H1 (cell line): ENCODE results near the gene FLOT1. TPM values are rescaled to one million over a fixed set of nuclear protein-coding genes. Genes with fewer than 3 reads are reported as not detected.
A peak's percentile ranks its signal among the peaks of the same experiment; 100 is the strongest.

Experiments
- CTCF ChIA-PET: fragments of 300-600 bp; sonication (Branson Sonifier 250); formaldehyde crosslinking; loops from one replicate; lab custom pipeline; 2021; ENCODE audit not compliant: partially characterized antibody; lab: Charles Lee
- POLR2A ChIA-PET: fragments of 300-600 bp; sonication (Branson Sonifier 250); formaldehyde crosslinking; loops from one replicate; lab custom pipeline; 2021; ENCODE audit warnings: inconsistent platforms; ENCODE audit not compliant: partially characterized antibody; lab: Charles Lee
- DNase-seq, 2 experiments: peaks; one replicate each; pipeline versions ENCODE4 v3.0.0 to v3.0.0-alpha.2; 2010 to 2022; ENCODE audit warnings: low spot score in 2 of 2, low read depth in 1 of 2, mixed read lengths in 1 of 2
- FAIRE-seq: peaks from 2 replicates; lab custom pipeline; 2011; peaks lifted over from hg19 to GRCh38; lab: Jason Lieb, UNC
- H2AFZ ChIP-seq: 2 replicates; pipeline ENCODE4 v1.8.1; 2012; ENCODE audit warnings: low read length, inconsistent platforms
- H2AK5ac ChIP-seq: 2 replicates; pipeline ENCODE4 v1.6.1; 2013; ENCODE audit warnings: low read depth, low read length
- H2BK120ac ChIP-seq: replicated peaks from 2 replicates; pipeline ENCODE3; 2013; ENCODE audit warnings: low read depth, low read length, inconsistent platforms
- H2BK12ac ChIP-seq: 2 replicates; pipeline ENCODE4 v1.6.1; 2013; ENCODE audit warnings: low read depth, low read length
- H2BK15ac ChIP-seq: 2 replicates; pipeline ENCODE4 v1.6.1; 2013; ENCODE audit warnings: low read length
- H2BK20ac ChIP-seq: 2 replicates; pipeline ENCODE4 v1.6.1; 2013; ENCODE audit warnings: low read length
- H2BK5ac ChIP-seq: 2 replicates; pipeline ENCODE4 v1.6.1; 2013; ENCODE audit warnings: low read depth, low read length
- H3K14ac ChIP-seq: 2 replicates; pipeline ENCODE4 v1.6.1; 2013; ENCODE audit warnings: inconsistent platforms; ENCODE audit not compliant: insufficient read length
- H3K18ac ChIP-seq: 2 replicates; pipeline ENCODE4 v1.6.1; 2013; ENCODE audit warnings: low read length; ENCODE audit errors: extremely low read depth
- H3K23ac ChIP-seq: 2 replicates; pipeline ENCODE4 v1.6.1; 2013; ENCODE audit warnings: inconsistent platforms; ENCODE audit not compliant: insufficient read length
- H3K23me2 ChIP-seq: 2 replicates; pipeline ENCODE4 v1.6.1; 2013; ENCODE audit warnings: low read depth, low read length
- H3K27ac ChIP-seq: 2 replicates; pipeline ENCODE4 v1.6.1; 2011; ENCODE audit warnings: low read depth, low read length, inconsistent platforms
- H3K27me3 ChIP-seq, 4 experiments: replicated peaks in 1 of 4; 1 replicate in 1 of 4; 2 replicates in 3 of 4; pipeline versions ENCODE4 v1.6.1 to v1.8.1; 2011 to 2013; ENCODE audit warnings: low read length in 3 of 4, mild to moderate bottlenecking in 3 of 4, inconsistent platforms in 2 of 4, mixed read lengths in 2 of 4, moderate library complexity in 1 of 4; ENCODE audit not compliant: control insufficient read depth in 3 of 4, insufficient read depth in 3 of 4; ENCODE audit errors: extremely low read depth in 1 of 4
- H3K36me3 ChIP-seq, 4 experiments: 2 replicates each; pipeline versions ENCODE4 v1.6.1 to v1.8.1; 2011 to 2013; ENCODE audit warnings: mild to moderate bottlenecking in 4 of 4, low read length in 3 of 4, moderate library complexity in 2 of 4, control low read depth in 1 of 4, inconsistent platforms in 1 of 4; ENCODE audit not compliant: insufficient read depth in 4 of 4, control insufficient read depth in 2 of 4
- H3K4ac ChIP-seq: replicated peaks from 2 replicates; pipeline ENCODE3; 2013; ENCODE audit warnings: low read length, low read depth, mixed read lengths, inconsistent platforms; ENCODE audit not compliant: insufficient read length
- H3K4me1 ChIP-seq, 4 experiments: replicated peaks in 1 of 4; 1 replicate in 1 of 4; 2 replicates in 3 of 4; pipeline versions ENCODE4 v1.6.1 to v1.8.1; 2011 to 2013; ENCODE audit warnings: low read length in 3 of 4, inconsistent platforms in 2 of 4, mixed read lengths in 1 of 4; ENCODE audit not compliant: insufficient read depth in 4 of 4, control insufficient read depth in 3 of 4
- H3K4me2 ChIP-seq, 2 experiments: 2 replicates each; pipeline versions ENCODE4 v1.6.1 to v1.8.1; 2011 to 2013; ENCODE audit warnings: low read depth in 2 of 2, low read length in 2 of 2, control low read depth in 1 of 2, inconsistent platforms in 1 of 2, mild to moderate bottlenecking in 1 of 2; ENCODE audit not compliant: insufficient read depth in 1 of 2
- H3K4me3 ChIP-seq, 4 experiments: fragments of 200-600, 300-600 bp in 1 of 4; sonication (generic), shearing (Covaris generic), sonication (Bioruptor Twin) in 1 of 4; 2 replicates each; pipeline versions ENCODE4 v1.5.1 to v1.8.1; 2011 to 2016; ENCODE audit warnings: low read length in 4 of 4, low read depth in 3 of 4, control low read depth in 2 of 4, inconsistent platforms in 2 of 4, mild to moderate bottlenecking in 2 of 4, mixed read lengths in 1 of 4, moderate library complexity in 1 of 4; ENCODE audit not compliant: insufficient read depth in 2 of 4; ENCODE audit errors: extremely low read depth in 1 of 4
- H3K56ac ChIP-seq: replicated peaks from 2 replicates; pipeline ENCODE3; 2013; ENCODE audit warnings: low read depth, mild to moderate bottlenecking, mixed read lengths, low read length, inconsistent platforms; ENCODE audit not compliant: insufficient read length
- H3K79me1 ChIP-seq: 2 replicates; pipeline ENCODE4 v1.6.1; 2013; ENCODE audit warnings: low read depth, low read length, control low read depth
- H3K79me2 ChIP-seq, 2 experiments: 2 replicates each; pipeline versions ENCODE4 v1.6.1 to v1.8.1; 2012 to 2013; ENCODE audit warnings: low read length in 2 of 2, mild to moderate bottlenecking in 2 of 2, inconsistent platforms in 1 of 2; ENCODE audit not compliant: insufficient read depth in 2 of 2, control insufficient read depth in 1 of 2
- H3K9ac ChIP-seq, 4 experiments: replicated peaks in 1 of 4; 1 replicate in 1 of 4; 2 replicates in 3 of 4; pipeline versions ENCODE4 v1.6.1 to v1.8.1; 2011 to 2013; ENCODE audit warnings: low read depth in 3 of 4, low read length in 3 of 4, control low read depth in 2 of 4, mild to moderate bottlenecking in 2 of 4, moderate library complexity in 2 of 4, inconsistent platforms in 1 of 4; ENCODE audit errors: extremely low read depth in 1 of 4
- H3K9me3 ChIP-seq, 2 experiments: 2 replicates each; pipeline versions ENCODE4 v1.6.1 to v1.8.1; 2012 to 2013; ENCODE audit warnings: mild to moderate bottlenecking in 2 of 2, moderate library complexity in 2 of 2, control low read depth in 1 of 2, inconsistent platforms in 1 of 2, low read depth in 1 of 2, low read length in 1 of 2, mixed read lengths in 1 of 2; ENCODE audit not compliant: insufficient read depth in 2 of 2
- H4K20me1 ChIP-seq, 2 experiments: replicated peaks in 1 of 2; 2 replicates each; pipeline versions ENCODE3 to v1.8.1; 2011 to 2013; ENCODE audit warnings: inconsistent platforms in 2 of 2, low read length in 2 of 2, mild to moderate bottlenecking in 1 of 2; ENCODE audit not compliant: insufficient read depth in 2 of 2, control insufficient read depth in 1 of 2
- H4K5ac ChIP-seq: 2 replicates; pipeline ENCODE4 v1.6.1; 2013; ENCODE audit warnings: low read length, low read depth, mixed read lengths, inconsistent platforms; ENCODE audit not compliant: insufficient read length
- H4K8ac ChIP-seq: 2 replicates; pipeline ENCODE4 v1.8.0; 2013; ENCODE audit warnings: mild to moderate bottlenecking, moderate library complexity, low read length, inconsistent platforms; ENCODE audit not compliant: insufficient read depth; ENCODE audit errors: extremely low read depth
- H4K91ac ChIP-seq: replicated peaks from 2 replicates; pipeline ENCODE3; 2013; ENCODE audit warnings: low read length, mixed read lengths, inconsistent platforms; ENCODE audit not compliant: insufficient read length
- BRCA1 ChIP-seq: IDR thresholded peaks from 2 replicates; pipeline ENCODE4 v1.6.1; 2012; ENCODE audit warnings: low read depth, low read length, improper control_type of control experiment
- E2F6 ChIP-seq: IDR thresholded peaks from 2 replicates; pipeline ENCODE4 v1.6.1; 2012; ENCODE audit warnings: inconsistent platforms
- PHF8 ChIP-seq: fragments of 200-600 bp; sonication (generic); conservative IDR thresholded peaks from 2 replicates; pipeline ENCODE4 v1.7.1; 2012; ENCODE audit warnings: low read depth, mild to moderate bottlenecking, inconsistent platforms, low read length, moderate library complexity
- POLR2AphosphoS5 ChIP-seq: IDR thresholded peaks from 2 replicates; pipeline ENCODE4 v1.6.1; 2011; ENCODE audit warnings: low read depth, low read length
- whole genome bisulfite sequencing, 2 experiments: shearing (Covaris generic) in 1 of 2; methylation state at CpG; one replicate each; pipeline versions ENCODE4 v1.1.6 to v1.1.7; 2013 to 2015; ENCODE audit warnings: low lambda C conversion rate in 2 of 2, mixed read lengths in 2 of 2, inconsistent platforms in 1 of 2, low coverage in 1 of 2, missing lambda C conversion rate in 1 of 2; ENCODE audit not compliant: insufficient replicate concordance in 2 of 2, insufficient coverage in 1 of 2, insufficient read length in 1 of 2; ENCODE audit errors: extremely low coverage in 1 of 2, missing lambda C conversion rate in 1 of 2; 5-methylcytosine and 5-hydroxymethylcytosine counted together
- polyA plus RNA-seq, 7 experiments: library from polyadenylated mRNA; depleted of rRNA in 3 of 7; stranded (reverse) in 5 of 7; unstranded in 2 of 7; fragments of >200 nt in 5 of 7; fragments of 200-250 nt in 2 of 7; gene quantifications; 1 replicate in 5 of 7; 2 replicates in 1 of 7; 4 replicates in 1 of 7; pipeline versions ENCODE4 v1.2.1 to v1.2.3, GENCODE V29; 2011 to 2013; ENCODE audit warnings: missing spikeins in 2 of 7, mixed read lengths in 2 of 7
- total RNA-seq: library from RNA; stranded (reverse); fragmentation: NEBNext Ultra II Directional; extraction: Animal tissue kit (Norgen Biotek cat#: 25700); gene quantifications from 2 replicates; pipeline ENCODE4 v1.2.1, GENCODE V29; 2021

FLOT1 gene
- total and polyA plus RNA-seq, 2 of the 8 experiments (the other 6 are each of a cell fraction or from before 2014, with no cell fraction given) = 87.5 to 88.1 TPM

GRCh38 chr6:30679765-30680535 lies 62.5 kb downstream of the FLOT1 start:
- H4K20me1 ChIP-seq = peaks cover 2 to 9% of the 10 kb centered on the region in 2 experiments
- peaks cover 0 to 11% of the 10 kb centered on the region in 2 experiments; a peak in 3 of 4 replicates for H3K79me2 ChIP-seq

More at GRCh38 chr6:30679765-30680535, 62.5 kb downstream of the FLOT1 start:
- no peak overlapping the region for H2BK15ac ChIP-seq
- DNase-seq (no peak), FAIRE-seq (no peak)
- no peak overlapping the region for H3K18ac ChIP-seq
- H4K8ac ChIP-seq = no peak overlapping the region
- peaks cover 2% of the 10 kb centered on the region; the same call in 1 of the 2 replicates for H3K23me2 ChIP-seq
- H3K36me3 ChIP-seq = no peaks in the 10 kb centered on the region; a peak in 2 of 8 replicates
- H4K91ac ChIP-seq = no peak overlapping the region
- H2AFZ ChIP-seq = no peak overlapping the region
- CTCF ChIA-PET = interaction anchor here (0.5 to 11.0 kb wide), 17 partner anchors 9 to 406 kb away, joined by 3 to 147 read pairs (median 4); partner anchors contain the start of genes MDC1 and TUBB
- H3K56ac ChIP-seq = no peak overlapping the region
- H3K27ac ChIP-seq = no peak overlapping the region
- H3K9ac ChIP-seq = no peak overlapping the region
- peak overlapping the region in 1 of 4 experiments; percentile 50; a peak in 1 of 8 replicates for H3K4me3 ChIP-seq
- no peak overlapping the region for H4K5ac ChIP-seq
- H3K4ac ChIP-seq = no peak overlapping the region
- no peaks in the 10 kb centered on the region for H3K9me3 ChIP-seq
- POLR2A ChIA-PET = interaction anchor here (0.7 to 18.7 kb wide), 7 partner anchors 11 to 62 kb away, joined by 3 to 388 read pairs (median 5); partner anchors contain the start of genes MDC1, MRPS18B, NRM and TUBB
- H3K4me1 ChIP-seq = peaks cover 7 to 20% (median 14%) of the 10 kb centered on the region in 4 experiments
- H3K4me2 ChIP-seq = peak overlapping the region; percentile 1 to 61; a peak in 2 of 4 replicates
- no peaks in the 10 kb centered on the region for H3K27me3 ChIP-seq
- no peak for TF ChIP-seq BRCA1
- TF ChIP-seq E2F6 = no peak
- no peak for TF ChIP-seq POLR2AphosphoS5
- no peak for TF ChIP-seq PHF8
- H2BK12ac ChIP-seq = no peak overlapping the region
- H2AK5ac ChIP-seq = no peak overlapping the region
- no peak overlapping the region for H2BK20ac ChIP-seq
- no peak overlapping the region for H3K14ac ChIP-seq
- WGBS, 2 experiments = 90% methylated on average over 7 of the region's 7 CpGs; no CpG with 5 or more reads in 1 of the 2 experiments
- H2BK5ac ChIP-seq = no peak overlapping the region
- H3K23ac ChIP-seq = no peak overlapping the region
- H3K79me1 ChIP-seq = no peaks in the 10 kb centered on the region; the same call in 1 of the 2 replicates
- no peak overlapping the region for H2BK120ac ChIP-seq
